Measurements from ENCODE around the gene TMEM132D.

- TF ChIP-seq USF1 (CRISPR knock-in tag; IDR thresholded peaks at IDR 0.05) = no peak
- TF ChIP-seq CTCF (IDR thresholded peaks at IDR 0.05) = no peak
- TF ChIP-seq CREM (CRISPR knock-in tag; IDR thresholded peaks at IDR 0.05) = no peak
- TF ChIP-seq CREB1 (CRISPR knock-in tag; IDR thresholded peaks at IDR 0.05) = no peak
- TF ChIP-seq SP1 (CRISPR knock-in tag; conservative IDR thresholded peaks at IDR 0.05) = no peak
- no peak for TF ChIP-seq MLX (CRISPR knock-in tag; IDR thresholded peaks at IDR 0.05)
- TF ChIP-seq MXD4 (CRISPR knock-in tag; IDR thresholded peaks at IDR 0.05; ENCODE audit: borderline replicate concordance) = no peak
- no peak for TF ChIP-seq JUN (CRISPR knock-in tag; IDR thresholded peaks at IDR 0.05)
- TF ChIP-seq NFYB (CRISPR knock-in tag; conservative IDR thresholded peaks at IDR 0.05; ENCODE audit: low read depth) = no peak
Observed at GRCh38 chr12:129815846-129816245, 88.0 kb downstream of the TMEM132D start.

Measured in WTC11 (cell line).